ENCODE data around the gene MTHFD1L. TPM values are rescaled to one million over a fixed set of nuclear protein-coding genes. Genes with fewer than 3 reads are reported as not detected.

MTHFD1L gene
- total and polyA plus RNA-seq, 2 donors from 2014 or later = 4.7 to 39.6 TPM

- Histone ChIP-seq H3K4me1 (ENCODE audit: control insufficient read depth in 2 of 3, insufficient read depth in 2 of 3, low read depth in 1 of 3, low read length in 3 of 3) (peaks cover 0 to 5% (median 4%) of the 10 kb centered on the region in 3 donors), H3K36me3 (ENCODE audit: control insufficient read depth in 2 of 3, insufficient read depth in 3 of 3, low read length in 3 of 3) (no peaks in the 10 kb centered on the region), H3K9me3 (ENCODE audit: control insufficient read depth in 2 of 3, insufficient read depth in 1 of 3, low read length in 3 of 3) (no peaks in the 10 kb centered on the region), H3K27me3 (ENCODE audit: control insufficient read depth, insufficient read depth, low read length) (no peaks in the 10 kb centered on the region), H3K4me3 (ENCODE audit: low read length in 3 of 3) (no peak overlapping the region), H3K9ac (ENCODE audit: low read length in 3 of 3) (no peak overlapping the region), H3K27ac (ENCODE audit: low read depth in 2 of 2, low read length in 2 of 2) (no peak overlapping the region)
- DNase-seq (no peak), FAIRE-seq (no peak)
- TF ChIP-seq, protein P1, sequence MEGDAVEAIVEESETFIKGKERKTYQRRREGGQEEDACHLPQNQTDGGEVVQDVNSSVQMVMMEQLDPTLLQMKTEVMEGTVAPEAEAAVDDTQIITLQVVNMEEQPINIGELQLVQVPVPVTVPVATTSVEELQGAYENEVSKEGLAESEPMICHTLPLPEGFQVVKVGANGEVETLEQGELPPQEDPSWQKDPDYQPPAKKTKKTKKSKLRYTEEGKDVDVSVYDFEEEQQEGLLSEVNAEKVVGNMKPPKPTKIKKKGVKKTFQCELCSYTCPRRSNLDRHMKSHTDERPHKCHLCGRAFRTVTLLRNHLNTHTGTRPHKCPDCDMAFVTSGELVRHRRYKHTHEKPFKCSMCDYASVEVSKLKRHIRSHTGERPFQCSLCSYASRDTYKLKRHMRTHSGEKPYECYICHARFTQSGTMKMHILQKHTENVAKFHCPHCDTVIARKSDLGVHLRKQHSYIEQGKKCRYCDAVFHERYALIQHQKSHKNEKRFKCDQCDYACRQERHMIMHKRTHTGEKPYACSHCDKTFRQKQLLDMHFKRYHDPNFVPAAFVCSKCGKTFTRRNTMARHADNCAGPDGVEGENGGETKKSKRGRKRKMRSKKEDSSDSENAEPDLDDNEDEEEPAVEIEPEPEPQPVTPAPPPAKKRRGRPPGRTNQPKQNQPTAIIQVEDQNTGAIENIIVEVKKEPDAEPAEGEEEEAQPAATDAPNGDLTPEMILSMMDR (IDR thresholded peaks at IDR 0.05; ENCODE audit: borderline replicate concordance, extremely low read depth, insufficient read depth) = no peak
- intact Hi-C loops (cut with DNase I) = no loop called here
Observed at GRCh38 chr6:150880336-150880735, 14.8 kb downstream of the MTHFD1L start.

GRCh38 chr6:150881911-150882481 lies 16.5 kb downstream of the MTHFD1L start:
- FAIRE-seq (no peak), DNase-seq (peak; percentile 58 to 92 (median 81))
- Histone ChIP-seq H3K4me3 (ENCODE audit: low read length in 3 of 3) (no peak overlapping the region), H3K27ac (ENCODE audit: low read depth in 2 of 2, low read length in 2 of 2) (peak overlapping the region; percentile 16 to 59), H3K9me3 (ENCODE audit: control insufficient read depth in 2 of 3, insufficient read depth in 1 of 3, low read length in 3 of 3) (no peaks in the 10 kb centered on the region), H3K27me3 (ENCODE audit: control insufficient read depth, insufficient read depth, low read length) (no peaks in the 10 kb centered on the region), H3K9ac (ENCODE audit: low read length in 3 of 3) (no peak overlapping the region), H3K36me3 (ENCODE audit: control insufficient read depth in 2 of 3, insufficient read depth in 3 of 3, low read length in 3 of 3) (no peaks in the 10 kb centered on the region), H3K4me1 (ENCODE audit: control insufficient read depth in 2 of 3, insufficient read depth in 2 of 3, low read depth in 1 of 3, low read length in 3 of 3) (peaks cover 0 to 5% (median 2%) of the 10 kb centered on the region in 3 donors)
- TF ChIP-seq, protein P1 (IDR thresholded peaks at IDR 0.05; ENCODE audit: borderline replicate concordance, extremely low read depth, insufficient read depth) = no peak
- intact Hi-C loops (cut with DNase I) = no loop called here

- intact Hi-C loops (cut with DNase I) = no loop called here
- H3K27ac ChIP-seq (ENCODE audit: low read depth in 2 of 2, low read length in 2 of 2) = peak overlapping the region in 1 of 2 donors; percentile 57
Observed at GRCh38 chr6:150883521-150883920, 18.0 kb downstream of the MTHFD1L start.

More at GRCh38 chr6:150883521-150883920, 18.0 kb downstream of the MTHFD1L start:
- DNase-seq (no peak), FAIRE-seq (no peak)
- Histone ChIP-seq H3K4me3 (ENCODE audit: low read length in 3 of 3) (no peak overlapping the region), H3K9me3 (ENCODE audit: control insufficient read depth in 2 of 3, insufficient read depth in 1 of 3, low read length in 3 of 3) (no peaks in the 10 kb centered on the region), H3K27me3 (ENCODE audit: control insufficient read depth, insufficient read depth, low read length) (no peaks in the 10 kb centered on the region), H3K4me1 (ENCODE audit: control insufficient read depth in 2 of 3, insufficient read depth in 2 of 3, low read depth in 1 of 3, low read length in 3 of 3) (peaks cover 0 to 5% (median 2%) of the 10 kb centered on the region in 3 donors), H3K9ac (ENCODE audit: low read length in 3 of 3) (no peak overlapping the region), H3K36me3 (ENCODE audit: control insufficient read depth in 2 of 3, insufficient read depth in 3 of 3, low read length in 3 of 3) (no peaks in the 10 kb centered on the region)
- TF ChIP-seq, protein P1 (IDR thresholded peaks at IDR 0.05; ENCODE audit: borderline replicate concordance, extremely low read depth, insufficient read depth) = no peak

Data from kidney (tissue), 14 donors.